Inflammatory macrophage (primary cell): ENCODE measurements around the gene CRK.
"Not testable (repeated sequence)": the region's sequence is repeated elsewhere in the genome, so short reads cannot be mapped to it uniquely, and the experiment has no call there.

Experiments
- DNase-seq, 2 donors: peaks; one replicate each; pipeline ENCODE4 v3.0.0-alpha.2; 2020 to 2022

CRK gene

GRCh38 chr17:1420163-1420562 is 35.9 kb downstream of the CRK start:
- DNase-seq, result no peak

DNA sequence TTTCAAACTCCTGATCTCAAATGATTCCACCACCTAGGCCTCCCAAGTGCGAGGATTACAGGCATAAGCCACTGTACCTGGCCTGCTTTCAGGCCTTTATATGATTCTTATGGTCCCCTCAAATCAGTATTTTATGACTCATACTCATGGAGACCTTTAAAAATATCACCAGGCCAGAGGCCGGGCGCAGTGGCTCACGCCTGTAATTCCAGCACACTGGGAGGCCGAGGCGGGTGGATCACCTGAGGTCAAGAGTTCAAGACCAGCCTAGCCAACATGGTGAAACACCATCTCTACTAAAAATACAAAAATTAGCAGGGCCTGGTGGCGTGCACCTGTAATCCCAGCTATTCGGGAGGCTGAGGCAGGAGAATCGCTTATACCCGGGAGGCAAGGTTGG is 37.6 kb downstream of the CRK start:
- DNase-seq, result not testable (repeated sequence)

DNA sequence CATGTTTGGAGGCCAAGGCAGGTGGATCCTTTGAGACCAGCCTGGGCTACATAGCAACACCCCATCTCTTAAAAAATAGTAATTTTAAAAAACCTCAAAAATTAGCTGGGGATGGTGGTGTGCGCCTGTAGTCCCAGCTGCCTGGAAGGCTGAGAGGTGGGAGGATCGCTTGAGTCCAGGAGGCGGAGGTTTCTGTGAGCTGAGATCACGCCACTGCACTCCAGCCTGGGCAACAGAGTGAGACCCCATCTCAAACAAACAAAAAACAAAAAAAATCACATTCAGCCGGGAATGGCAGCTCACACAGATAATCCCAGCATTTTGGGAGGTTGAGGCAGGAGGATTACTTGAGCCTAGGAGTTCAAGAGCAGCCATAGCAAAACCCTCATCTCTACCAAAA is 39.6 kb downstream of the CRK start:
- DNase-seq, result no peak

- DNase-seq, result no peak
Measured at GRCh38 chr17:1414634-1415033, 41.4 kb downstream of the CRK start.

GRCh38 chr17:1414001-1414574 is 41.9 kb downstream of the CRK start:
- no peak for DNase-seq

GRCh38 chr17:1413281-1413791 is 42.7 kb downstream of the CRK start:
- no peak for DNase-seq

GRCh38 chr17:1412185-1413110 is 43.6 kb downstream of the CRK start:
- no peak for DNase-seq

GRCh38 chr17:1402262-1402586 is 53.8 kb downstream of the CRK start:
- DNase-seq, result peak in 1 of 2 donors; percentile 11

GRCh38 chr17:1399679-1400512 is 56.1 kb downstream of the CRK start, which contains the start of gene YWHAE:
Gene YWHAE (minus strand): TSS chr17:1400222. CDS start chr17:1400110, 112 bp downstream.
- peak; percentile 97 for DNase-seq

GRCh38 chr17:1398931-1399678 is 56.9 kb downstream of the CRK start:
- DNase-seq, result peak; percentile 41 to 49

DNA sequence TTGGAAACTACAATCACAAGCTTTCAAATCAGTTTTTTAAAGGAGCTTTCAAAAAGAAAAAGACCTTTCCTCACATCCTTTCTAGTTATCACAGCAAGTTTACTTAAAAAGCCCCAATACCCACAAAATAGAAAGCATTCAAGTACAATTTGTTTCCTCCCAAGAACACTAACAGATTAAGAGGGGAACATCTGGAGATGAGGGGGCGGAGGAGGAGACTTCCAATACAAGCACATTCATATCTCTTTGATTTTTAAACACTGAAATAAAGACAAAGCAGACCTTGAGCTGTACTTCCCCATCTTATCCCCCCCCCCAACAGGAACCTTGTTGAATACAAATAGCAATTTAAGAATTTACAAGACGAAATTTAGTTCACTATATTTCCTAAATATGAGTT is 58.0 kb downstream of the CRK start:
- DNase-seq, result peak; percentile 4 to 36

- DNase-seq, result not testable (repeated sequence)
Measured at GRCh38 chr17:1395876-1396665, 60.0 kb downstream of the CRK start.

DNA sequence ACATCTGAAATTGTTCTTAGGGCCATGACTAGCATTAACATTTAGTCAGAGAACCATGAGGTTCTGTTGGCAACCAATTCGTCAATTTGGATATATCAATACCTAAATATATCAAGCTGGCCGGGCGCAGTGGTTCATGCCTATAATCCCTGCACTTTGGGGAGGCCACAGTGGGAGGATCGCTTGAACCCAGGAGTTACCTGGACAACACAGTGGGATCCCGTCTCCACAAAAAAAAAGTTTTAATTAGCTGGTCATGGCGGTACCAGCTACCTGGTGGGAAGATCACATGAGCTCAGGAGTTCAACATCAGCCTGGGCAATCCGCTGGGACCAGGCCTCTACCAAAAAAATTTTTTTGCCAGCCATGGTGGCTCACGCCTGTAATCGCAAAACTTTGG is 64.5 kb downstream of the CRK start:
- no peak for DNase-seq

DNA sequence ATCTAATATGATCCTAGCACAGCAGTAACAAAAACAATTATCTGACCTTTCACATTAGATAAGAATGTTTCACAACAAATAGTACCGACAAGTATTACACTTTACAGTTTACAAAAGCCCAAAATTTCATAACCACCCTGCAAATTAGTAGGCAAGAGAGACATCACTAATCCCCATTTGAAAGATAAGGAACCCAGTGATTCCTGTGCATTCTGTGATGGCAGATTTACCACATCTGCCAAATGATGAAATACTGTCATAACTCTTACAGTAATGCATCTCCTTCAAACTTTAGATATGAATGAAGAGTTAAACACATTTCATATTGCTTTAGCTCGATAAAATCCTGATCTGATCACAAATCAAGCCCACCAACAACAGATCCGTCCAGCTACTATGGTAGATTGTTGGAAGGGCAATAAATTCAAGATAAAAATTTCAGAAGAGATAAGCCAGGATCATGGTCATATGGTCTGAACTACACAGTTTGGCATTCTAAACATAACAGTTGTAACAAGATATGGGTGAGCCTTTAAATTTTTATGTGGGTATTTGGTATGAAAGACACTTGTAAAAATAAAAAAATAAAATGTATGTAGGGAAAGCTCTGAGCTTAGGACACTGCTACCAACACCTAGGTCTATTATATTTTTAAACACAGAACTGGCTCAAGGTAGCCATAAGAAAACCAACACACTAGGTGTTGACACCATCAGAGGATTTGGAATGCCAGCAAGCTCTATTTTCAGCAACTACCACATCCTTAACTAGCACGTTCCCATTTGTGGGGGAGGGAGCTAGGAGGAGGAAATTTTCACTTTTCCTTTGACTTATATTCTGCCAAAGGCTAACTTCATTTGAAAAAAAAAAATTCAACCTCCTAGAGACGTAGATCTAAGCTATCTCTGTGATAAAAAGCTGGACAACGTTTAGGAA is 65.3 kb downstream of the CRK start:
- DNase-seq, result peak; percentile 55 to 56

DNA sequence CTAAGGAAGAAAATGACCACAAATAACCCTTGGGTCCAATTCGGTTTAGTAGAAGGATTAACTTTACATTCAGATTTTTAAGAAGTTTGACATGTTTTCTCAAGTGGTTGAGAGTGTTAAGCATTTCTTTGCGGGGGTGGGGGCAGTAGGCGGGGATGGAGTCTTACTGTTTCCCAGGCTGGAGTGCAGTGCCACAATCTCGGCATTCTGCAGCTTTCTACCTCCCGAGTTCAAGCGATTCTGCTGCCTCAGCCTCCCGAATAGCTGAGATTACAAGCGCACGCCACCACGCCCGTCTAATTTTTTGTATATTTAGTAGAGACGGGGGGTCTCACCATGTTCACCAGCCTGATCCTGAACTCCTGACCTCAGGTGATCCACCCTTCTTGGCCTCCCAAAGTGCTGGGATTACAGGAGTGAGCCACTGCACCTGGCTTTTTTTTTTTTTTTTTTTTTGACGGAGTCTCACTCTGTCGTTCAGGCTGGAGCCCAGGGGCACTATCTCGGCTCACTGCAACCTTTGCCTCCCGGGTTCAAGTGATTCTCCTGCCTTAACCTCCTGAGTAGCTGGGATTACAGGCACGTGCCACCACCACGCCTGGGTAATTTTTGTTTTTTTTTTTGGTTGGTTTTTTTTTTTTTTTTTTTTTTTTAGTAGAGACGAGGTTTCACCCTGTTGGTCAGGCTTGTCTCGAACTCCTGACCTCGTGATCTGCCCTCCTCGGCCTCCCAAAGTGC is 68.4 kb downstream of the CRK start:
- DNase-seq, result not testable (repeated sequence)

GRCh38 chr17:1386675-1387190 is 69.3 kb downstream of the CRK start:
- peak in 1 of 2 donors; percentile 24 for DNase-seq

GRCh38 chr17:1386265-1386664 is 69.8 kb downstream of the CRK start:
- no peak for DNase-seq

DNA sequence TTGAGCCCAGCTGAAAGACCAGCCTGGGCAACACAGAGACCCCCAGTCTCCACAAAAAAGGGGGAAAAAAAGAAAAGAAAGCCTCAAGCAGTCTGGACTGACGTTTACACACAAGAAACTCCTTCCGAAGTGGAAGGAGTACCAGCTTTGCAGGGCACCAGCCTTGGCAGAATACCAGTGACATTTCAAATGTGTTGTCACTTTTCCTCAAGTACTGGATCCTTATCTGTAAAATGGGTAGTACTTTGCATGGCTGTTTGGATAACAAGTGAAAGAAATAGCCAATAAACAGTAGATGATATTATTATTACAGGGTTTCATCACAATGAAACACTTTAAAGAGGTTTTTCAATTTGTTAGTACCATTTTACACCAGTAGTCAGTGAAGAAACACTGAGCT is 70.2 kb downstream of the CRK start:
- no peak for DNase-seq

DNA sequence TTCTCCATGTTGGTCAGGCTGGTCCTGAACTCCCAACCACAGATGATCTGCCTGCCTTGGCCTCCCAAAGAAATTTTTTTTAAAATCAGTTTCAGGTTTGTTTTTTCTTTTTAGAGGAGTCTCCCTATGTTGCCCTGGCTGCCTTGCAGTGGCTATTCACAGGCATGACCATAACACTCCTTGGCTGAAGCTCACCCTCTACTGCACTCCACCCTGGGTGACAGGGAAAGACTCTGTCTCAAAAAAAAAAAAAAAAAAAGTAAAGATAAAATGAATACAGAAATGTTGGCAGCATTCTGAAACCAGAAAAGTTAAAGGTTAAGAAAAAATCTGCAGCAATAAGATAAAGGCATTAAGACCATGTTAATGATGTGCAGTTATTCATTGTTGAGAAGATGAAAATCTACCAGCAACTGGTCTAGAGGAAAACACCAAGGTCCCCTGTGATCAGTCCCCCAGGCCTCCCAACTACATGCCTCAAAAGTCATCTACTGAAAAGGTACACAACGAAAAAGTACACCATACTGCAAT is 71.1 kb downstream of the CRK start:
- no peak for DNase-seq
